Activated naive CD8-positive, alpha-beta T cell treated with anti-CD3 and anti-CD28 coated beads, Interleukin-2, amount 50 U/mL, for 24 hours (primary cell): ENCODE measurements around the gene EIF2AK3.
"Not testable (repeated sequence)": the region's sequence is repeated elsewhere in the genome, so short reads cannot be mapped to it uniquely, and the experiment has no call there.

Source experiments
- ATAC-seq: fragments of 150-1000 bp; cut with Tn5 transposase; one replicate; pipeline ENCODE4 v1.10.0; 2021
- DNase-seq: peaks from one replicate; pipeline ENCODE4 v3.0.0; 2021
- H3K27ac Mint-ChIP-seq: one replicate; pipeline ENCODE4 v1.8.0; 2021; ENCODE audit warnings: mild to moderate bottlenecking, mixed read lengths
- H3K27me3 Mint-ChIP-seq: one replicate; pipeline ENCODE4 v1.8.0; 2021; ENCODE audit warnings: mixed read lengths
- H3K36me3 Mint-ChIP-seq: one replicate; pipeline ENCODE4 v1.8.0; 2021; ENCODE audit warnings: low read depth, mixed read lengths
- H3K4me1 Mint-ChIP-seq: one replicate; pipeline ENCODE4 v1.8.0; 2021; ENCODE audit warnings: mixed read lengths
- H3K4me3 Mint-ChIP-seq: one replicate; pipeline ENCODE4 v1.8.0; 2021; ENCODE audit warnings: mild to moderate bottlenecking, moderate library complexity, mixed read lengths
- H3K9me3 Mint-ChIP-seq: one replicate; pipeline ENCODE4 v1.8.0; 2021; ENCODE audit warnings: mixed read lengths

The EIF2AK3 gene

GRCh38 chr2:88557290-88557689 lies 70.0 kb downstream of the EIF2AK3 start:
- DNase-seq (no peak), ATAC-seq (no peak)
- peaks cover 4% of the 10 kb centered on the region for H3K4me1 Mint-ChIP-seq
- H3K27me3 Mint-ChIP-seq, result no peaks in the 10 kb centered on the region
- no peak overlapping the region for H3K4me3 Mint-ChIP-seq
- H3K36me3 Mint-ChIP-seq, result peaks cover 22% of the 10 kb centered on the region
- H3K27ac Mint-ChIP-seq, result no peak overlapping the region
- H3K9me3 Mint-ChIP-seq, result no peaks in the 10 kb centered on the region

- Mint-ChIP-seq H3K36me3 (peaks cover 16% of the 10 kb centered on the region), H3K9me3 (no peaks in the 10 kb centered on the region), H3K4me1 (peaks cover 4% of the 10 kb centered on the region), H3K4me3 (no peak overlapping the region), H3K27me3 (no peaks in the 10 kb centered on the region), H3K27ac (no peak overlapping the region)
- no peak for ATAC-seq
- no peak for DNase-seq
Observed at GRCh38 chr2:88556026-88556425, 71.2 kb downstream of the EIF2AK3 start.

GRCh38 chr2:88554189-88554588 lies 73.1 kb downstream of the EIF2AK3 start:
- Mint-ChIP-seq H3K36me3 (peaks cover 10% of the 10 kb centered on the region), H3K27ac (no peak overlapping the region), H3K4me1 (no peaks in the 10 kb centered on the region), H3K9me3 (no peaks in the 10 kb centered on the region), H3K27me3 (peaks cover 12% of the 10 kb centered on the region), H3K4me3 (no peak overlapping the region)
- ATAC-seq, result no peak
- no peak for DNase-seq

GRCh38 chr2:88549616-88550292 lies 77.5 kb downstream of the EIF2AK3 start:
- peaks cover 17% of the 10 kb centered on the region for H3K27me3 Mint-ChIP-seq
- H3K4me1 Mint-ChIP-seq, result no peaks in the 10 kb centered on the region
- no peaks in the 10 kb centered on the region for H3K36me3 Mint-ChIP-seq
- no peak for ATAC-seq
- no peaks in the 10 kb centered on the region for H3K9me3 Mint-ChIP-seq
- H3K27ac Mint-ChIP-seq, result no peak overlapping the region
- DNase-seq, result no peak
- H3K4me3 Mint-ChIP-seq, result no peak overlapping the region

- ATAC-seq, H3K9me3 Mint-ChIP-seq, DNase-seq, H3K4me3 Mint-ChIP-seq, H3K27ac Mint-ChIP-seq, H3K4me1 Mint-ChIP-seq, H3K36me3 Mint-ChIP-seq: not testable (repeated sequence)
- peaks cover 23% of the 10 kb centered on the region for H3K27me3 Mint-ChIP-seq
Observed at GRCh38 chr2:88546291-88546690, 81.0 kb downstream of the EIF2AK3 start.

- DNase-seq, result no peak
- H3K27me3 Mint-ChIP-seq, result peaks cover 20% of the 10 kb centered on the region
- H3K27ac Mint-ChIP-seq, result no peak overlapping the region
- H3K9me3 Mint-ChIP-seq, result peaks cover 4% of the 10 kb centered on the region
- no peak overlapping the region for H3K4me3 Mint-ChIP-seq
- no peaks in the 10 kb centered on the region for H3K4me1 Mint-ChIP-seq
- H3K36me3 Mint-ChIP-seq, result no peaks in the 10 kb centered on the region
- ATAC-seq, result no peak
Observed at GRCh38 chr2:88545118-88545517, 82.1 kb downstream of the EIF2AK3 start.

- Mint-ChIP-seq H3K27me3 (peaks cover 8% of the 10 kb centered on the region), H3K36me3 (no peaks in the 10 kb centered on the region), H3K27ac (no peak overlapping the region), H3K9me3 (peaks cover 4% of the 10 kb centered on the region), H3K4me1 (no peaks in the 10 kb centered on the region), H3K4me3 (no peak overlapping the region)
- no peak for DNase-seq
- no peak for ATAC-seq
Observed at GRCh38 chr2:88543541-88544057, 83.7 kb downstream of the EIF2AK3 start.

GRCh38 chr2:88542668-88543067 lies 84.6 kb downstream of the EIF2AK3 start:
- DNase-seq, result no peak
- no peak for ATAC-seq
- Mint-ChIP-seq H3K4me1 (no peaks in the 10 kb centered on the region), H3K27me3 (peaks cover 8% of the 10 kb centered on the region), H3K27ac (no peak overlapping the region), H3K4me3 (no peak overlapping the region), H3K9me3 (peaks cover 4% of the 10 kb centered on the region), H3K36me3 (no peaks in the 10 kb centered on the region)

GRCh38 chr2:88540346-88540745 lies 86.9 kb downstream of the EIF2AK3 start:
- no peak for ATAC-seq
- Mint-ChIP-seq H3K9me3 (peaks cover 4% of the 10 kb centered on the region), H3K27ac (no peak overlapping the region), H3K4me3 (no peak overlapping the region), H3K4me1 (no peaks in the 10 kb centered on the region), H3K27me3 (peaks cover 13% of the 10 kb centered on the region), H3K36me3 (no peaks in the 10 kb centered on the region)
- no peak for DNase-seq

- Mint-ChIP-seq H3K36me3 (no peaks in the 10 kb centered on the region), H3K27me3 (peaks cover 13% of the 10 kb centered on the region), H3K4me3 (no peak overlapping the region), H3K4me1 (no peaks in the 10 kb centered on the region), H3K9me3 (peaks cover 4% of the 10 kb centered on the region), H3K27ac (no peak overlapping the region)
- DNase-seq (no peak), ATAC-seq (no peak)
Observed at GRCh38 chr2:88538362-88538917, 88.8 kb downstream of the EIF2AK3 start.

GRCh38 chr2:88537640-88538039 lies 89.6 kb downstream of the EIF2AK3 start:
- ATAC-seq, result no peak
- Mint-ChIP-seq H3K27ac (no peak overlapping the region), H3K27me3 (peaks cover 11% of the 10 kb centered on the region)

GRCh38 chr2:88530081-88530480 lies 97.2 kb downstream of the EIF2AK3 start:
- Mint-ChIP-seq H3K36me3 (no peaks in the 10 kb centered on the region), H3K4me1 (no peaks in the 10 kb centered on the region), H3K4me3 (no peak overlapping the region), H3K27me3 (peaks cover 1% of the 10 kb centered on the region), H3K27ac (no peak overlapping the region), H3K9me3 (no peaks in the 10 kb centered on the region)
- DNase-seq, result no peak
- ATAC-seq, result no peak

More at GRCh38 chr2:88537640-88538039, 89.6 kb downstream of the EIF2AK3 start:
- no peaks in the 10 kb centered on the region for H3K4me1 Mint-ChIP-seq
- H3K4me3 Mint-ChIP-seq, result no peak overlapping the region
- peaks cover 4% of the 10 kb centered on the region for H3K9me3 Mint-ChIP-seq
- DNase-seq, result no peak
- no peaks in the 10 kb centered on the region for H3K36me3 Mint-ChIP-seq

- DNase-seq (no peak), ATAC-seq (no peak)
- no peaks in the 10 kb centered on the region for H3K4me1 Mint-ChIP-seq
- no peaks in the 10 kb centered on the region for H3K9me3 Mint-ChIP-seq
- H3K27me3 Mint-ChIP-seq, result peaks cover 10% of the 10 kb centered on the region
- no peak overlapping the region for H3K4me3 Mint-ChIP-seq
- H3K36me3 Mint-ChIP-seq, result no peaks in the 10 kb centered on the region
- no peak overlapping the region for H3K27ac Mint-ChIP-seq
Observed at GRCh38 chr2:88521445-88522073, 105.7 kb downstream of the EIF2AK3 start.

- H3K27me3 Mint-ChIP-seq, result peaks cover 14% of the 10 kb centered on the region
- H3K9me3 Mint-ChIP-seq, result no peaks in the 10 kb centered on the region
- H3K4me1 Mint-ChIP-seq, result no peaks in the 10 kb centered on the region
- ATAC-seq (no peak), DNase-seq (no peak)
- no peaks in the 10 kb centered on the region for H3K36me3 Mint-ChIP-seq
- H3K27ac Mint-ChIP-seq, result no peak overlapping the region
- H3K4me3 Mint-ChIP-seq, result no peak overlapping the region
Observed at GRCh38 chr2:88517759-88518201, 109.5 kb downstream of the EIF2AK3 start.
